Keratinocyte (primary cell): Measurements from ENCODE around the gene LRRC7.

ENCODE experiments used
- EZH2 ChIP-seq: IDR thresholded peaks from one replicate; pipeline ENCODE4 v1.6.1; 2012; ENCODE audit warnings: inconsistent platforms, mild to moderate bottlenecking, low read length, moderate library complexity
- TF ChIP-seq, protein P1 (sequence below), 3 experiments: IDR thresholded peaks in 1 of 3; conservative IDR thresholded peaks in 1 of 3; optimal IDR thresholded peaks in 1 of 3; 2 replicates in 2 of 3; 3 replicates in 1 of 3; pipeline versions ENCODE3 to v1.5.1; 2011; ENCODE audit warnings: low read length in 3 of 3, mild to moderate bottlenecking in 3 of 3, moderate library complexity in 2 of 3, control low read depth in 1 of 3, inconsistent platforms in 1 of 3; ENCODE audit not compliant: insufficient read depth in 2 of 3; ENCODE audit errors: extremely low read depth in 1 of 3

DNA sequence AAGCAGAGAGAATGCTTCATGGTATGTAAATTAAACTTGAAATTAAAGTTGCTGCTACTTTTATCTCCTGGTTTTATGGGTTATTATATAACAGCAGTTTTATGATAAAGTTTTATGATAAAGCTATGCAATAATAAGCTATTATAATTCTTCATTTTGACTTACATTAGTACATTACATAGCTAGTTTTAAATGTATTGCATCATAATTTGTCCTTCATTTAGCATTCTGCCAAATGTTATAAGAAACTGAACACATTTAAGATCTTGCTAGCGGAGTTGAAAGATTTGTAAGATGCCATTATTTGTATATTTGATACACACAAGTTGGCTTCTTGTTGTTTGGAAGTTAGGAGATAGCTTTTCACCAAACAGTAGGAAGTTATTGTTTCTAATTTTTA, 536.0 kb downstream of the LRRC7 start:
- TF ChIP-seq, protein P1, sequence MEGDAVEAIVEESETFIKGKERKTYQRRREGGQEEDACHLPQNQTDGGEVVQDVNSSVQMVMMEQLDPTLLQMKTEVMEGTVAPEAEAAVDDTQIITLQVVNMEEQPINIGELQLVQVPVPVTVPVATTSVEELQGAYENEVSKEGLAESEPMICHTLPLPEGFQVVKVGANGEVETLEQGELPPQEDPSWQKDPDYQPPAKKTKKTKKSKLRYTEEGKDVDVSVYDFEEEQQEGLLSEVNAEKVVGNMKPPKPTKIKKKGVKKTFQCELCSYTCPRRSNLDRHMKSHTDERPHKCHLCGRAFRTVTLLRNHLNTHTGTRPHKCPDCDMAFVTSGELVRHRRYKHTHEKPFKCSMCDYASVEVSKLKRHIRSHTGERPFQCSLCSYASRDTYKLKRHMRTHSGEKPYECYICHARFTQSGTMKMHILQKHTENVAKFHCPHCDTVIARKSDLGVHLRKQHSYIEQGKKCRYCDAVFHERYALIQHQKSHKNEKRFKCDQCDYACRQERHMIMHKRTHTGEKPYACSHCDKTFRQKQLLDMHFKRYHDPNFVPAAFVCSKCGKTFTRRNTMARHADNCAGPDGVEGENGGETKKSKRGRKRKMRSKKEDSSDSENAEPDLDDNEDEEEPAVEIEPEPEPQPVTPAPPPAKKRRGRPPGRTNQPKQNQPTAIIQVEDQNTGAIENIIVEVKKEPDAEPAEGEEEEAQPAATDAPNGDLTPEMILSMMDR (optimal IDR thresholded peaks at IDR 0.05 in 1 of 3, IDR thresholded peaks at IDR 0.05 in 1 of 3, conservative IDR thresholded peaks at IDR 0.05 in 1 of 3; ENCODE audit: extremely low read depth in 1 of 3, insufficient read depth in 2 of 3, low read length in 3 of 3), result no peak
- TF ChIP-seq EZH2, result no peak
